ENCODE data around the gene FOXI1. TPM values are rescaled to one million over a fixed set of nuclear protein-coding genes. Genes with fewer than 3 reads are reported as not detected.
"Not testable (repeated sequence)": the region's sequence is repeated elsewhere in the genome, so short reads cannot be mapped to it uniquely, and the experiment has no call there.

The FOXI1 gene
- total and polyA plus RNA-seq, 7 donors, result 0.06 TPM; not detected in 6

DNA sequence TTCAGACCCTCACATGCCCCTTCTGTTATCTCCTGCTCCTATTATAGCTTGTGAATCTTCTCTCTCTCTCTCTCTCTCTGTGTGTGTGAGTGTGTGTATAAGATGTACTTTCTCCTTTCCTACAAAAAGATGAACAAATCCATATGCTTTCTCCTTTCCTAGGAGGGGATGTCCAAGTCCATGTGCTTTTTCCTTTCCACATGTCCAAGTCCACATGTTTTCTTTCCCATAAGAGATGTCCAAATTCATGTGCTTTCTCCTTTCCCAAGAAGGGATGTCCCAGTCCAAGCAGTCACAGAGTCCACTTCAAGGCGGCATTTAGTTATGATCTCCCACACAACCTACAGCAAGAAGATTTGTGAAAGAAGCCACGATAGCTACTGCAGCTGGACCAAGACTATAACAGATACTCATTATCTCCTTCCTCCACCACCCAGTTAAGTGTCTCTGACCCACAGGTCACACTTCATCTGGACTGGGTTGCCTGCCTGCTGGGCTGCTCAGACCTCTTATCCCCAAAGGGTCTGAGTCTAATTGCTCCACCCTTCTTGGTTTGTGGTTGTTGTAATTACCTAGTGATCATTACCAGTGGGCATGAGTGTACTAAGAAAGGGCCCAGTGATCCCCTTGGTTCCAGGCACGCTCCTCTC, 18.4 kb upstream of the FOXI1 start:
- no peaks in the 10 kb centered on the region for H3K9me3 ChIP-seq
- no peaks in the 10 kb centered on the region for H3K27me3 ChIP-seq
- no peak overlapping the region for H3K27ac ChIP-seq
- H3K4me1 ChIP-seq, result no peaks in the 10 kb centered on the region
- no peaks in the 10 kb centered on the region for H3K36me3 ChIP-seq
- no peak overlapping the region for H3K4me3 ChIP-seq
- TF ChIP-seq CTCF (IDR thresholded peaks at IDR 0.05) (no peak), POLR2AphosphoS5 (IDR thresholded peaks at IDR 0.05) (no peak), EP300 (IDR thresholded peaks at IDR 0.05) (no peak), POLR2A (IDR thresholded peaks at IDR 0.05) (no peak)
- no peak for DNase-seq
- intact Hi-C loops (cut with DNase I), result no loop called here
- 83 to 85% methylated on average over 3 of the region's 3 CpGs for WGBS, 2 donors

- intact Hi-C loops (cut with DNase I), result no loop called here
These were observed 13.1 kb upstream of the FOXI1 start for GRCh38 chr5:170092455-170093101.

GRCh38 chr5:170094329-170094728, 11.4 kb upstream of the FOXI1 start:
- intact Hi-C loops (cut with DNase I); H3K27me3 ChIP-seq; H3K36me3 ChIP-seq; H3K27ac ChIP-seq; H3K4me1 ChIP-seq; H3K4me3 ChIP-seq; H3K9me3 ChIP-seq: not testable (repeated sequence)
- DNase-seq, result peak; percentile 11
- WGBS, 2 donors, result 77 to 87% methylated on average over 10 of the region's 10 CpGs

More at GRCh38 chr5:170092455-170093101, 13.1 kb upstream of the FOXI1 start:
- no peak overlapping the region for H3K4me3 ChIP-seq
- no peak for TF ChIP-seq CTCF (IDR thresholded peaks at IDR 0.05)
- TF ChIP-seq EP300 (IDR thresholded peaks at IDR 0.05), result no peak
- no peak for TF ChIP-seq POLR2A (IDR thresholded peaks at IDR 0.05)
- H3K36me3 ChIP-seq, result no peaks in the 10 kb centered on the region
- no peak overlapping the region for H3K27ac ChIP-seq
- DNase-seq, result peak; percentile 47
- 73 to 74% methylated on average over 5 of the region's 5 CpGs for WGBS, 2 donors
- H3K27me3 ChIP-seq, result no peaks in the 10 kb centered on the region
- H3K9me3 ChIP-seq, result no peaks in the 10 kb centered on the region
- H3K4me1 ChIP-seq, result no peaks in the 10 kb centered on the region

GRCh38 chr5:170095646-170096045, 10.1 kb upstream of the FOXI1 start:
- TF ChIP-seq POLR2AphosphoS5 (IDR thresholded peaks at IDR 0.05) (no peak), EP300 (IDR thresholded peaks at IDR 0.05) (no peak), POLR2A (IDR thresholded peaks at IDR 0.05) (no peak), CTCF (IDR thresholded peaks at IDR 0.05) (no peak)
- intact Hi-C loops (cut with DNase I), result no loop called here
- Histone ChIP-seq H3K4me3 (no peak overlapping the region), H3K27ac (no peak overlapping the region), H3K9me3 (no peaks in the 10 kb centered on the region), H3K36me3 (no peaks in the 10 kb centered on the region), H3K4me1 (peaks cover 0 to 5% (median 0%) of the 10 kb centered on the region in 4 donors), H3K27me3 (no peaks in the 10 kb centered on the region)
- peak; percentile 19 for DNase-seq
- 12 to 47% methylated on average over 1 of the region's 1 CpG for WGBS, 2 donors

- Histone ChIP-seq H3K27ac (no peak overlapping the region), H3K27me3 (no peaks in the 10 kb centered on the region), H3K36me3 (no peaks in the 10 kb centered on the region), H3K9me3 (no peaks in the 10 kb centered on the region), H3K4me1 (peaks cover 0 to 6% (median 0%) of the 10 kb centered on the region in 4 donors), H3K4me3 (no peak overlapping the region)
- intact Hi-C loops (cut with DNase I), result no loop called here
- WGBS, 2 donors, result 53 to 72% methylated on average over 9 of the region's 9 CpGs
- TF ChIP-seq CTCF (IDR thresholded peaks at IDR 0.05) (no peak), EP300 (IDR thresholded peaks at IDR 0.05) (no peak), POLR2A (IDR thresholded peaks at IDR 0.05) (no peak), POLR2AphosphoS5 (IDR thresholded peaks at IDR 0.05) (no peak)
- peak; percentile 66 for DNase-seq
These were observed 7.8 kb upstream of the FOXI1 start for GRCh38 chr5:170097934-170098333.
